ENCODE data around the gene RPL36AL. TPM values are rescaled to one million over a fixed set of nuclear protein-coding genes. Genes with fewer than 3 reads are reported as not detected.

Gene RPL36AL
- total RNA-seq, 1 experiment from 2014 or later: 207 TPM

GRCh38 chr14:49634547-49635334, 14.3 kb upstream of the RPL36AL start, which contains the start of gene DNAAF2:
DNAAF2 (minus strand) TSS chr14:49635244; CDS start chr14:49635149, 95 bp downstream.
- peak within 1 kb of the TSS; percentile 94 to 100 for H3K4me3 Mint-ChIP-seq
- no CpG with 5 or more reads among the region's 80 CpGs for WGBS (ENCODE audit: extremely low coverage, insufficient read length, low lambda C conversion rate)
- no peaks in the 10 kb centered on the region for H3K27me3 Mint-ChIP-seq (ENCODE audit: low read depth)

More at GRCh38 chr14:49634547-49635334, 14.3 kb upstream of the RPL36AL start, which contains the start of gene DNAAF2:
- Histone ChIP-seq H3T11ph (ENCODE audit: low read length) (no peak within 1 kb of the TSS), H3K9me3 (ENCODE audit: control insufficient read depth, low read depth, low read length) (no peaks in the 10 kb centered on the region), H2BK20ac (ENCODE audit: low read depth, low read length, poor library complexity, severe bottlenecking) (no peak within 1 kb of the TSS), H3K14ac (ENCODE audit: insufficient read depth, low read length) (peak within 1 kb of the TSS; percentile 98), H2BK120ac (ENCODE audit: low read depth, low read length, poor library complexity, severe bottlenecking) (no peak within 1 kb of the TSS), H3K18ac (ENCODE audit: insufficient read length, low read depth, low read length) (peak within 1 kb of the TSS; percentile 90), H3K27ac (ENCODE audit: insufficient read length, low read depth, low read length) (peak within 1 kb of the TSS; percentile 63), H3K27me3 (ENCODE audit: insufficient read depth, low read length) (no peaks in the 10 kb centered on the region), H3K79me1 (ENCODE audit: insufficient read depth, low read depth, low read length, poor library complexity, severe bottlenecking) (peaks cover 3% of the 10 kb centered on the region), H2BK12ac (ENCODE audit: insufficient read length, low read depth, low read length) (no peak within 1 kb of the TSS), H4K8ac (replicated peaks; ENCODE audit: insufficient read length, low read depth, low read length) (no peak within 1 kb of the TSS), H3K4ac (ENCODE audit: low read depth, low read length) (no peak within 1 kb of the TSS; the same call in 1 of the 2 replicates), H3K4me1 (ENCODE audit: insufficient read depth, low read length) (no peaks in the 10 kb centered on the region; the same call in 1 of the 2 replicates), H2AK5ac (ENCODE audit: insufficient read length, low read length) (no peak within 1 kb of the TSS), H2BK15ac (ENCODE audit: low read depth, low read length) (no peak within 1 kb of the TSS), H3K56ac (ENCODE audit: insufficient read length, low read depth, low read length) (no peak within 1 kb of the TSS), H3K23ac (ENCODE audit: insufficient read length, low read depth, low read length) (no peak within 1 kb of the TSS), H3K79me2 (ENCODE audit: insufficient read depth, low read length) (peaks cover 19% of the 10 kb centered on the region; the same call in 1 of the 2 replicates), H2AFZ (ENCODE audit: low read length) (no peak within 1 kb of the TSS), H3K23me2 (ENCODE audit: insufficient read length, low read depth, low read length, poor library complexity, severe bottlenecking) (peaks cover 7% of the 10 kb centered on the region), H4K91ac (ENCODE audit: insufficient read length, low read depth, low read length) (no peak within 1 kb of the TSS), H2BK5ac (ENCODE audit: insufficient read length, low read length) (no peak within 1 kb of the TSS), H3K4me2 (ENCODE audit: insufficient read depth, insufficient read length, low read length) (peak within 1 kb of the TSS; percentile 75), H4K5ac (ENCODE audit: insufficient read length, low read depth, low read length) (no peak within 1 kb of the TSS), H3K9ac (ENCODE audit: extremely low read depth, insufficient read length, low read length) (peak within 1 kb of the TSS; percentile 92), H4K20me1 (ENCODE audit: control insufficient read depth, insufficient read depth, insufficient read length) (no peaks in the 10 kb centered on the region)
- H3K27ac Mint-ChIP-seq: peak within 1 kb of the TSS; percentile 91 to 97 (median 96)
- TF ChIP-seq CTCF (conservative IDR thresholded peaks at IDR 0.05): no peak
- peak; percentile 67 for DNase-seq
- H3K4me1 Mint-ChIP-seq: peaks cover 10 to 23% of the 10 kb centered on the region in 2 experiments; a peak in 3 of 4 replicates
- H3K36me3 Mint-ChIP-seq (ENCODE audit: insufficient read depth in 1 of 3, low read depth in 3 of 3): peaks cover 20 to 55% (median 34%) of the 10 kb centered on the region in 3 experiments
- H3K9me3 Mint-ChIP-seq: peaks cover 0 to 6% of the 10 kb centered on the region in 2 experiments; a peak in 2 of 5 replicates
